Thyroid gland (tissue), 4 donors: ENCODE data around the gene MRPS27. TPM values are rescaled to one million over a fixed set of nuclear protein-coding genes. Genes with fewer than 3 reads are reported as not detected.

Experiments used
- DNase-seq, 2 donors: peaks; one replicate each; pipeline ENCODE4 v3.0.0-alpha.2; 2019
- H3K27ac ChIP-seq, 3 donors: fragments of 200-600 bp; sonication (generic); 1 replicate in 2 of 3; 2 replicates in 1 of 3; pipeline ENCODE4 v1.5.1; 2016 to 2019; ENCODE audit warnings: mild to moderate bottlenecking in 1 of 3, moderate library complexity in 1 of 3
- H3K27me3 ChIP-seq: fragments of 200-600 bp; sonication (generic); one replicate; pipeline ENCODE4 v1.5.1; 2019
- H3K36me3 ChIP-seq, 2 donors: fragments of 200-600 bp; sonication (generic); one replicate each; pipeline ENCODE4 v1.5.1; 2016 to 2019
- H3K4me1 ChIP-seq, 2 donors: fragments of 200-600 bp; sonication (generic); one replicate each; pipeline ENCODE4 v1.5.1; 2017 to 2019
- H3K4me3 ChIP-seq, 3 donors: fragments of 200-600 bp; sonication (generic); replicated peaks in 1 of 3; 1 replicate in 2 of 3; 2 replicates in 1 of 3; pipeline ENCODE4 v1.5.1; 2016; ENCODE audit warnings: mild to moderate bottlenecking in 1 of 3
- H3K9me3 ChIP-seq: fragments of 200-600 bp; sonication (generic); one replicate; pipeline ENCODE4 v1.5.1; 2017
- POLR2A ChIP-seq, 2 donors: fragments of 450-650 bp; IDR thresholded peaks; one replicate each; pipeline ENCODE4 v1.6.1; 2017; ENCODE audit warnings: antibody characterized with exemption in 2 of 2, mild to moderate bottlenecking in 2 of 2, moderate library complexity in 1 of 2
- WGBS, 2 donors: methylation state at CpG; one replicate each; pipeline ENCODE4 v1.1.5; 2017; 5-methylcytosine and 5-hydroxymethylcytosine counted together
- intact Hi-C: fragments of 100-400 bp; cut with DNase I; formaldehyde crosslinking; loops from one replicate; pipeline ENCODE4 v1.15.1; 2023
- total RNA-seq, 4 donors: library from RNA; depleted of rRNA; stranded (reverse); fragments of >200 nt; gene quantifications; one replicate each; pipeline ENCODE4 v1.2.3, GENCODE V29; 2016
- TF ChIP-seq, protein P1 (sequence below), 6 experiments: fragments of 200-600 bp in 3 of 6; fragments of 450-650 bp in 3 of 6; sonication (generic) in 3 of 6; IDR thresholded peaks; one replicate each; pipeline ENCODE4 v1.5.1; 2016 to 2019; ENCODE audit warnings: antibody characterized with exemption in 6 of 6, mild to moderate bottlenecking in 2 of 6, inconsistent platforms in 1 of 6, moderate library complexity in 1 of 6

MRPS27 gene
- total RNA-seq, 4 donors from 2014 or later = 71.4 to 86.1 (median 80.4) TPM

DNA sequence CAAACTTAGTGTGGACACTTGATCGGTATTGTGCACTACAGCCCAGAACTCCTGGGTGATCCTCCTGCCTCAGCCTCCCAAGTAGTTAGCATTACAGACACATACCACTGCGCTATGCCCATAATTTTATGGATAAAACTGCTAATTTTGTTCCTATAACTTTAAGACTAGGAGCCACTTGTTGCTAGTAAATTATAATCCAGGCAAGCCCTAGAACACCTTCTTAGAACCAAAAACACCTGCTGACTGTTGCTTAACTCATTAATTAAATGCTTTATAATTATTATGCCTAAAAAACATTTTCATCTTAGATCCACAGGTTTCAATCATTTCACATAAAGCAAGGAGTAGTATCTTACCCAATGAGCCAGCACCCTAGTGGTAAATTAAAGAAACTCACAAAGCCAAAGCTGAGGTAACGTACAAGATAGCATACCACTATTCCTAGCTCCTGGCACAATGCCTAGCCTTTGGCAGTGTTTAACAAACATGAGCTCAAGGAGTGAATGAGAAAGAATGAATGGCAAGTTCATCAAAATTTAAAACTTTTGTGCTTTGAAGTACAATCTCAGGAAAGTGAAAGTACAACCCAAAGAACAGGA lies 5.4 kb downstream of the MRPS27 start:
- Histone ChIP-seq H3K4me1 (peaks cover 0 to 12% of the 10 kb centered on the region in 2 donors), H3K27ac (no peak overlapping the region), H3K4me3 (no peak overlapping the region), H3K27me3 (no peaks in the 10 kb centered on the region), H3K36me3 (peaks cover 0 to 8% of the 10 kb centered on the region in 2 donors), H3K9me3 (no peaks in the 10 kb centered on the region)
- DNase-seq = peak; percentile 63 to 68
- WGBS, 2 donors = 71 to 74% methylated on average over 3 of the region's 3 CpGs
- TF ChIP-seq, protein P1, sequence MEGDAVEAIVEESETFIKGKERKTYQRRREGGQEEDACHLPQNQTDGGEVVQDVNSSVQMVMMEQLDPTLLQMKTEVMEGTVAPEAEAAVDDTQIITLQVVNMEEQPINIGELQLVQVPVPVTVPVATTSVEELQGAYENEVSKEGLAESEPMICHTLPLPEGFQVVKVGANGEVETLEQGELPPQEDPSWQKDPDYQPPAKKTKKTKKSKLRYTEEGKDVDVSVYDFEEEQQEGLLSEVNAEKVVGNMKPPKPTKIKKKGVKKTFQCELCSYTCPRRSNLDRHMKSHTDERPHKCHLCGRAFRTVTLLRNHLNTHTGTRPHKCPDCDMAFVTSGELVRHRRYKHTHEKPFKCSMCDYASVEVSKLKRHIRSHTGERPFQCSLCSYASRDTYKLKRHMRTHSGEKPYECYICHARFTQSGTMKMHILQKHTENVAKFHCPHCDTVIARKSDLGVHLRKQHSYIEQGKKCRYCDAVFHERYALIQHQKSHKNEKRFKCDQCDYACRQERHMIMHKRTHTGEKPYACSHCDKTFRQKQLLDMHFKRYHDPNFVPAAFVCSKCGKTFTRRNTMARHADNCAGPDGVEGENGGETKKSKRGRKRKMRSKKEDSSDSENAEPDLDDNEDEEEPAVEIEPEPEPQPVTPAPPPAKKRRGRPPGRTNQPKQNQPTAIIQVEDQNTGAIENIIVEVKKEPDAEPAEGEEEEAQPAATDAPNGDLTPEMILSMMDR (IDR thresholded peaks at IDR 0.05) = peak in 2 of 6 experiments; percentile 8 to 37
- no peak for TF ChIP-seq POLR2A (IDR thresholded peaks at IDR 0.05)
- intact Hi-C loops = no loop called here

- no peak overlapping the region for H3K27ac ChIP-seq
- H3K9me3 ChIP-seq = no peaks in the 10 kb centered on the region
- 88 to 93% methylated on average over 1 of the region's 1 CpG for WGBS, 2 donors
- intact Hi-C loops = no loop called here
- H3K4me3 ChIP-seq = no peak overlapping the region
- H3K36me3 ChIP-seq = peaks cover 0 to 8% of the 10 kb centered on the region in 2 donors
- H3K27me3 ChIP-seq = no peaks in the 10 kb centered on the region
- TF ChIP-seq POLR2A (IDR thresholded peaks at IDR 0.05) = no peak
- TF ChIP-seq, protein P1 (IDR thresholded peaks at IDR 0.05) = no peak
- H3K4me1 ChIP-seq = peaks cover 0 to 5% of the 10 kb centered on the region in 2 donors
- DNase-seq = no peak
Measured at GRCh38 chr5:72313141-72313540, 6.9 kb downstream of the MRPS27 start.

- 72 to 76% methylated on average over 6 of the region's 6 CpGs for WGBS, 2 donors
Measured at GRCh38 chr5:72308853-72309191, 11.2 kb downstream of the MRPS27 start.

DNA sequence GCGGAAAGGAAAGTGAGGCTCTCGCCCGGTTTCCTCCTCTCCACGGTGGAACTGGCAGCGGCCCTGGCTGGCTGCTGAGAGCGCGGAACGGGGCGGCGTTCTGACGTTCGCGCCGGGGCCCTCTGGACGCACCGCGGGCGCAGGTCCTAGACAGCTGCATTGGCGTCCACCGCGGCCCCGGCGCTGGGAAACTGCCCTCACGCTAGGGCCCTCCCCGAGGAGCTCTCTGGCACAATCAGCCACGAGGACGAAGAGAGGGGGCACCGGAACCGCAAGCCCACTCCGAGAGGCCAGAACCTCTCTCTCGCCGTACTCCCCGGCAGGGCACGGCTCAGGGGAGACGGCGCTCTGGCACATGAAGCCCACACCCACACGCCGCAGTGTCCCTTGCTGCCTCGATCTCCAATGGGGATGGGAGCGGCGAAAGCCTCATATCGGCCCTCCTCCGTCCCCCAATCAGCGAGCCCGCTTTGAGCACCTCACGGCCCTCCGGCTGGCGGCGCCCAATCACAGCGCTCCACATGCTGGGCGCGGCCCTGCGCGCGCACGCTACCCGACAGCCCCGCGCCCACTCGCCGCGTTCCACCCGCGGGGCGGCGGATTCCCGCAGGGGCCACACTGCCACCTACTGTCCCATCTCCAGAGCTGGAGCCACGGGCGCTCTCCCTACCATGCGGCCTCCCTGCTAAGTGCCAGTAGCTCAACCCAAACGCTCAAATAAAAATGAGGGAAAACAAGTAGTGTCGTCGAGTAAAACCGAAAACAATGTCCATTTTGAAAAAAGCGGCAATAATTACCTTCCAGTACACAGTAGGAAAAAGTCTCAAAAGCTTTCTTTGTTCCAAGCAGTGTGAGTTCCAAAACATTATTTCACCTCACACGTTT lies 11.8 kb downstream of the MRPS27 start:
- DNase-seq = peak; percentile 99
- 2 to 3% methylated on average over 52 to 54 of the region's 76 CpGs for WGBS, 2 donors
- Histone ChIP-seq H3K27ac (peak overlapping the region; percentile 91 to 97 (median 93)), H3K27me3 (no peaks in the 10 kb centered on the region), H3K4me1 (peaks cover 7 to 8% of the 10 kb centered on the region in 2 donors), H3K4me3 (peak overlapping the region; percentile 58 to 86 (median 76)), H3K36me3 (peaks cover 0 to 8% of the 10 kb centered on the region in 2 donors), H3K9me3 (no peaks in the 10 kb centered on the region)
- intact Hi-C loops = loop anchor here (5.0 to 10.0 kb wide), 2 partner anchors 171 to 523 kb away; no protein-coding TSS in a partner anchor
- TF ChIP-seq POLR2A (IDR thresholded peaks at IDR 0.05) = peak; percentile 68 to 99
- TF ChIP-seq, protein P1 (IDR thresholded peaks at IDR 0.05) = peak; percentile 49 to 98 (median 88)

More at GRCh38 chr5:72308853-72309191, 11.2 kb downstream of the MRPS27 start:
- H3K27ac ChIP-seq = peak overlapping the region in 2 of 3 donors; percentile 55 to 93
- H3K4me3 ChIP-seq = no peak overlapping the region
- no peak for DNase-seq
- H3K9me3 ChIP-seq = no peaks in the 10 kb centered on the region
- TF ChIP-seq POLR2A (IDR thresholded peaks at IDR 0.05) = no peak
- TF ChIP-seq, protein P1 (IDR thresholded peaks at IDR 0.05) = no peak
- no peaks in the 10 kb centered on the region for H3K27me3 ChIP-seq
- H3K4me1 ChIP-seq = peaks cover 7 to 8% of the 10 kb centered on the region in 2 donors
- intact Hi-C loops = loop anchor here (5.0 to 10.0 kb wide), 2 partner anchors 172 to 524 kb away; no protein-coding TSS in a partner anchor
- peaks cover 0 to 8% of the 10 kb centered on the region in 2 donors for H3K36me3 ChIP-seq
